Aorta (tissue), 5 donors: ENCODE results near the gene NCOA3. TPM values are rescaled to one million over a fixed set of nuclear protein-coding genes. Genes with fewer than 3 reads are reported as not detected.

Experiments used
- ATAC-seq: fragments of 200-7000 bp; cut with Tn5 transposase; one replicate; pipeline ENCODE4 v1.9.1; 2022; ENCODE audit warnings: moderate library complexity; ENCODE audit not compliant: low FRiP score
- DNase-seq, 2 donors: peaks; one replicate each; pipeline ENCODE4 v3.0.0-alpha.2; 2020
- H3K27ac ChIP-seq, 2 donors: one replicate each; pipeline ENCODE4 v1.5.1; 2013; ENCODE audit warnings: low read length in 2 of 2, mild to moderate bottlenecking in 2 of 2, moderate library complexity in 2 of 2, control low read depth in 1 of 2, inconsistent platforms in 1 of 2, low read depth in 1 of 2
- H3K27me3 ChIP-seq, 2 donors: one replicate each; pipeline ENCODE4 v1.6.1; 2013; ENCODE audit warnings: control low read depth in 1 of 2, low read length in 1 of 2, mild to moderate bottlenecking in 1 of 2, moderate library complexity in 1 of 2; ENCODE audit not compliant: insufficient read depth in 2 of 2, control insufficient read depth in 1 of 2
- H3K36me3 ChIP-seq, 2 donors: one replicate each; pipeline ENCODE4 v1.6.1; 2013; ENCODE audit warnings: control low read depth in 1 of 2, low read length in 1 of 2, mild to moderate bottlenecking in 1 of 2; ENCODE audit not compliant: insufficient read depth in 2 of 2, control insufficient read depth in 1 of 2
- H3K4me1 ChIP-seq, 2 donors: one replicate each; pipeline ENCODE4 v1.6.1; 2013; ENCODE audit warnings: low read length in 2 of 2, control low read depth in 1 of 2, mild to moderate bottlenecking in 1 of 2, moderate library complexity in 1 of 2; ENCODE audit not compliant: insufficient read depth in 2 of 2, control insufficient read depth in 1 of 2
- H3K4me3 ChIP-seq, 2 donors: one replicate each; pipeline ENCODE4 v1.5.1; 2013; ENCODE audit warnings: low read length in 2 of 2, control low read depth in 1 of 2, mild to moderate bottlenecking in 1 of 2
- H3K9me3 ChIP-seq: one replicate; pipeline ENCODE4 v1.6.1; 2013; ENCODE audit warnings: mild to moderate bottlenecking, low read length; ENCODE audit not compliant: control insufficient read depth
- WGBS, 2 donors: extraction: QIAGEN DNeasy Blood & Tissue Kit; methylation state at CpG; one replicate each; pipeline ENCODE4 v1.1.7; 2013; 5-methylcytosine and 5-hydroxymethylcytosine counted together
- intact Hi-C, 2 donors: fragments of 100-400 bp; cut with DNase I; formaldehyde crosslinking; loops; one replicate each; pipeline versions ENCODE4 v1.14.2 to v1.15.0; 2022
- polyA plus RNA-seq, 2 donors: library from polyadenylated mRNA; stranded (reverse); fragments of 200-250 nt; gene quantifications; one replicate each; pipeline ENCODE4 v1.2.3, GENCODE V29; 2013
- total RNA-seq, 2 donors: library from RNA; stranded (reverse); fragmentation: NEBNext Ultra II Directional; extraction: Animal tissue kit (Norgen Biotek cat#: 25700); gene quantifications; one replicate each; pipeline ENCODE4 v1.2.1, GENCODE V29; 2021
- donor health status: healthy with polysubstance abuse.
- donor health status: Bipolar disorder and iron deficiency.
- donor health status: DM: no; HTN: no; CAD: no.
- donor health status: DM: no; HTN: no; CAD: no.
- donor health status: DM: yes; HTN: yes; CAD: no.

NCOA3 gene
- total and polyA plus RNA-seq, 4 donors: 4.8 to 53.7 (median 27.7) TPM

DNA sequence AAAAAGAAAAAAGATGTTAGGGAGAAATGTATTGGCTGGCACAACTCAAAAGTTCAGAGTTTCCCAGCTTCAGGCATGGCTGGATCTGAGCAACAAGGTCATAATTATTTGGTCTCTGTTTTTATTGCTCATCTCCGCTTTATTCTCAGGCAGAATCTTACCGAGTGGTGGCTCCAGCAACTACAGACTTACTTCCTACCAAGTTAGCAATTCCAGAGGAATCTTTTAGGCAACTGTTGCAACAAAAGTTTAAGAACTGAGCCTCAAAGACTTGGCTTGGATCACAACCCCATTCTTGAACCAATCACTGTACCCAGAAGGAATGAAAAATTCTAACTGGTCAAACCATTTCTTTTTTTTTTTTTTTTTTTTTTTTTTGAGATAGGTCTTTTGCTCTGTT is 35.5 kb upstream of the NCOA3 start:
- H3K4me1 ChIP-seq: no peaks in the 10 kb centered on the region
- H3K27ac ChIP-seq: no peak overlapping the region
- ATAC-seq (no peak), DNase-seq (no peak)
- no peaks in the 10 kb centered on the region for H3K9me3 ChIP-seq
- intact Hi-C loops: loop anchor here in 1 of 2 donors (5.0 to 10.0 kb wide), 2 partner anchors 36 to 261 kb away; partner anchors contain the start of gene NCOA3
- 82 to 85% methylated on average over 2 of the region's 2 CpGs for WGBS, 2 donors
- no peaks in the 10 kb centered on the region for H3K27me3 ChIP-seq
- no peak overlapping the region for H3K4me3 ChIP-seq
- H3K36me3 ChIP-seq: no peaks in the 10 kb centered on the region

GRCh38 chr20:47466704-47467459 is 34.8 kb upstream of the NCOA3 start:
- intact Hi-C loops: loop anchor here in 1 of 2 donors (5.0 to 10.0 kb wide), 2 partner anchors 35 to 262 kb away; partner anchors contain the start of gene NCOA3
- Histone ChIP-seq H3K27me3 (no peaks in the 10 kb centered on the region), H3K4me1 (no peaks in the 10 kb centered on the region), H3K36me3 (no peaks in the 10 kb centered on the region), H3K9me3 (no peaks in the 10 kb centered on the region), H3K4me3 (no peak overlapping the region), H3K27ac (no peak overlapping the region)
- ATAC-seq (no peak), DNase-seq (no peak)
- 92 to 93% methylated on average over 15 of the region's 15 CpGs for WGBS, 2 donors

- intact Hi-C loops: loop anchor here in 1 of 2 donors (5.0 to 10.0 kb wide), 2 partner anchors 34 to 264 kb away; partner anchors contain the start of gene NCOA3
- no peak overlapping the region for H3K27ac ChIP-seq
- ATAC-seq (no peak), DNase-seq (no peak)
- no peak overlapping the region for H3K4me3 ChIP-seq
- H3K36me3 ChIP-seq: no peaks in the 10 kb centered on the region
- no peaks in the 10 kb centered on the region for H3K9me3 ChIP-seq
- 75 to 82% methylated on average over 14 of the region's 14 CpGs for WGBS, 2 donors
- H3K4me1 ChIP-seq: no peaks in the 10 kb centered on the region
- no peaks in the 10 kb centered on the region for H3K27me3 ChIP-seq
Measured at GRCh38 chr20:47468290-47469050, 33.2 kb upstream of the NCOA3 start.

- Histone ChIP-seq H3K4me1 (no peaks in the 10 kb centered on the region), H3K27me3 (no peaks in the 10 kb centered on the region), H3K27ac (no peak overlapping the region), H3K36me3 (no peaks in the 10 kb centered on the region), H3K9me3 (no peaks in the 10 kb centered on the region), H3K4me3 (no peak overlapping the region)
- intact Hi-C loops: no loop called here
- DNase-seq (no peak), ATAC-seq (no peak)
- WGBS, 2 donors: 93% methylated on average over 4 of the region's 4 CpGs
Measured at GRCh38 chr20:47475419-47476044, 26.2 kb upstream of the NCOA3 start.

- WGBS, 2 donors: 92 to 98% methylated on average over 2 of the region's 2 CpGs
- no peak for DNase-seq
- no peaks in the 10 kb centered on the region for H3K9me3 ChIP-seq
- no peaks in the 10 kb centered on the region for H3K27me3 ChIP-seq
- intact Hi-C loops: no loop called here
- no peak overlapping the region for H3K27ac ChIP-seq
- no peaks in the 10 kb centered on the region for H3K36me3 ChIP-seq
- H3K4me1 ChIP-seq: no peaks in the 10 kb centered on the region
- ATAC-seq: no peak
- no peak overlapping the region for H3K4me3 ChIP-seq
Measured at GRCh38 chr20:47476452-47476851, 25.2 kb upstream of the NCOA3 start.

DNA sequence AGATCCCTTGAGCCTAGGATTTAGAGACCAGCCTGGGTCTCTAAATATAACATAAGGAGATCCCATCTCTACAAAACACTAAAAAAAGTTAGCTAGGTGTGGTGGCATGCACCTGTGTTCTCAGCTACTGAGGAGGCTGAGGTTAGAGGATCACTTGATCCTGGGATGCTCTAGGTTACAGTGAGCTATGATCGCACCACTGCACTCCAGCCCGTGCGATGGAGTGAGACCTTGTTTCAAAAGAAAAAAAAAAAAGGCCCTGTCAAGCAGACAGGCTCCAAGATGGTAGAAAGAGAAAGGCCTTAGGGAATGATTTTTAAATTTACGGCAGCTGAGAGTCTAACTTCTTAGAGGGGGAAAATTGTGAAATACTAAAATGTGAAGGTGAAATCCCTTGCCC is 22.6 kb upstream of the NCOA3 start:
- no peaks in the 10 kb centered on the region for H3K4me1 ChIP-seq
- 92 to 98% methylated on average over 4 of the region's 4 CpGs for WGBS, 2 donors
- no peak overlapping the region for H3K27ac ChIP-seq
- no peaks in the 10 kb centered on the region for H3K36me3 ChIP-seq
- intact Hi-C loops: no loop called here
- DNase-seq (peak in 1 of 2 donors; percentile 12), ATAC-seq (no peak)
- no peaks in the 10 kb centered on the region for H3K27me3 ChIP-seq
- H3K9me3 ChIP-seq: no peaks in the 10 kb centered on the region
- no peak overlapping the region for H3K4me3 ChIP-seq

DNA sequence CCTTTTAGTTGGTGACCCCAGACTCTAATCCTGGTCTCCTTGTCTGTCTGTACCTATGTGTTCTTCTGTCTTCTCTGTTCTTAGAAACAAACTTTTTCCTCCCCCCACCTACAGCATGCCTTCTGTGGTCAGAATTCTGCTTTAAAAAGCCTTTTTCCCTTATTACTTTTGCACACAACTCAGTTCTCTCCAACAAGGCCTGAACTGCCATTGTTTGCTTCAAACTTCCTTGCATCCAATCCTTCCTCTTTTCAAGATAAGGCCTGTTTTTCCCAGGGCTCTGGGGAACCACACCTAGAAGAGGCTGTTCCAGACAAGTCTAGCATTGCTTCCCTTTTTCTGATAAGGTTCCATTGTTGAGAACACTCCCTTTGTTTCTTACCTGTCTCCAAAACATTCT is 22.2 kb upstream of the NCOA3 start:
- Histone ChIP-seq H3K4me1 (no peaks in the 10 kb centered on the region), H3K36me3 (no peaks in the 10 kb centered on the region), H3K27me3 (peaks cover 0 to 2% of the 10 kb centered on the region in 2 donors), H3K9me3 (no peaks in the 10 kb centered on the region), H3K4me3 (no peak overlapping the region), H3K27ac (no peak overlapping the region)
- ATAC-seq: no peak
- intact Hi-C loops: no loop called here
- DNase-seq: no peak

DNA sequence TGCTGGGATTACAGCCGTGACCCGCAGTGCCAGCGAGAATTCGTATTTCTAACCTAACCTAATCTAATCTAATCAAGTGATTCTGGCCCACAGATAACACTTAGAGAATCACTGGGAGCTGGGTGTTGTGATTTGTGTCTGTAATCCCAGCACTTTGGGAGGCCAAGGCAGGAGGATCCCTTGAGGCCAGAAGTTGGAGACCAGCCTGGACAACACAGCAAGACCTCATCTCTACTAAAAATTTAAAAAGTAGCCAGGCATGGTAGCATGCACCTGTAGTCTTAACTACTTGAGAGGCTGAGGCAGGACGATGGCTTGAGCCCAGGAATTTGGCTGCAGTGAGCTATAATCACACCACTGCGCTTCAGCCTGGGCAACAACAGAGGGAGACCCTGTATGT is 21.4 kb upstream of the NCOA3 start:
- intact Hi-C loops: no loop called here
- Histone ChIP-seq H3K36me3 (no peaks in the 10 kb centered on the region), H3K4me1 (no peaks in the 10 kb centered on the region), H3K27ac (no peak overlapping the region), H3K27me3 (peaks cover 0 to 2% of the 10 kb centered on the region in 2 donors), H3K4me3 (no peak overlapping the region), H3K9me3 (no peaks in the 10 kb centered on the region)
- ATAC-seq (no peak), DNase-seq (peak in 1 of 2 donors; percentile 10)
- 91 to 93% methylated on average over 6 of the region's 6 CpGs for whole genome bisulfite sequencing, 2 donors
